GM12872 (cell line): ENCODE measurements around the gene PLSCR3.

Experiments used
- TF ChIP-seq, protein P1 (sequence below): IDR thresholded peaks from 3 replicates; pipeline ENCODE4 v1.5.1; 2011; ENCODE audit warnings: low read depth, mild to moderate bottlenecking, low read length, moderate library complexity; ENCODE audit not compliant: insufficient read depth

PLSCR3 gene

GRCh38 chr17:7404737-7405349 lies 10.5 kb upstream of the PLSCR3 start:
- TF ChIP-seq, protein P1, sequence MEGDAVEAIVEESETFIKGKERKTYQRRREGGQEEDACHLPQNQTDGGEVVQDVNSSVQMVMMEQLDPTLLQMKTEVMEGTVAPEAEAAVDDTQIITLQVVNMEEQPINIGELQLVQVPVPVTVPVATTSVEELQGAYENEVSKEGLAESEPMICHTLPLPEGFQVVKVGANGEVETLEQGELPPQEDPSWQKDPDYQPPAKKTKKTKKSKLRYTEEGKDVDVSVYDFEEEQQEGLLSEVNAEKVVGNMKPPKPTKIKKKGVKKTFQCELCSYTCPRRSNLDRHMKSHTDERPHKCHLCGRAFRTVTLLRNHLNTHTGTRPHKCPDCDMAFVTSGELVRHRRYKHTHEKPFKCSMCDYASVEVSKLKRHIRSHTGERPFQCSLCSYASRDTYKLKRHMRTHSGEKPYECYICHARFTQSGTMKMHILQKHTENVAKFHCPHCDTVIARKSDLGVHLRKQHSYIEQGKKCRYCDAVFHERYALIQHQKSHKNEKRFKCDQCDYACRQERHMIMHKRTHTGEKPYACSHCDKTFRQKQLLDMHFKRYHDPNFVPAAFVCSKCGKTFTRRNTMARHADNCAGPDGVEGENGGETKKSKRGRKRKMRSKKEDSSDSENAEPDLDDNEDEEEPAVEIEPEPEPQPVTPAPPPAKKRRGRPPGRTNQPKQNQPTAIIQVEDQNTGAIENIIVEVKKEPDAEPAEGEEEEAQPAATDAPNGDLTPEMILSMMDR, result no peak

DNA sequence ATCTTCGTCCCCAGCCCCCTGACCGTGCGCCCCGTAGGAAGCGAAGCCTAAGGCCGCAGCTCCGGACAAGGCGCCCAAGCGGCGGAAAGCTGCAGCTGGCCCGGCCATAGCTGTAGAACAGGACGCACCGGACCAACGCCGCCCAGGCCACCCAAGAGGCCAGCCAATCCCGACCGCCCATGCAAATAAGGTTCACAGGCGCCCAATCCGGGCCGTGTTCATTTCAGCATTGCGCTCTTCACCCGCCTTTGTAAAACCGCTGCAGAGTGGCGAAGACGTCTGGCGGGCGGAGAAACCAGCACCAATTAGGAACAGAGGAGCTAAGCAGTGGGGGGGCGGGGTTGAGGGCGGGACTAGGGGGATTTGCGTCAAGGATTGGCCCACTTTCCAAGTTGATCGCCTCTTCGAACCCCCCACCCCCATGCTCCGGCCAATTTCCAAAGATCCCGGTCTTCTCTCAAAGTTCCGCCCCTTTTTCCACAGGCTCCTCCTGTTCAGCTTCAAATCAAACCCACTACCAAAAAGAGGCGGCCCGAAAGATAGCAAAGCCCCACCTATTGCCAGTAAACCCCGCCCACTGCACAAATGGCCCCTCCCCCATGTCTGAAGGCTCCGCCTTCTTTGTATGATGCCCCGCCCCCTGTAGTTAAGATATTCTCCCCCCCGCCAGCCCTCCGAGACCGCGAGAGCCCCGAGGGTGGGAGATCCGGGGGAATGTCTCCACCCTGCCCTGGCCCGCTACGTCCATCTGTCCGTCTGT lies 9.8 kb upstream of the PLSCR3 start, which contains the start of gene TMEM256:
TSS of gene TMEM256 (minus strand) at position 121 of the 760 bp plus-strand sequence. CDS start at position 108, 13 bp downstream.
- TF ChIP-seq, protein P1, result no peak

- TF ChIP-seq, protein P1, result no peak
These were observed 9.3 kb upstream of the PLSCR3 start for GRCh38 chr17:7403727-7403976.

- TF ChIP-seq, protein P1, result no peak
These were observed 8.9 kb upstream of the PLSCR3 start for GRCh38 chr17:7403043-7403726.

DNA sequence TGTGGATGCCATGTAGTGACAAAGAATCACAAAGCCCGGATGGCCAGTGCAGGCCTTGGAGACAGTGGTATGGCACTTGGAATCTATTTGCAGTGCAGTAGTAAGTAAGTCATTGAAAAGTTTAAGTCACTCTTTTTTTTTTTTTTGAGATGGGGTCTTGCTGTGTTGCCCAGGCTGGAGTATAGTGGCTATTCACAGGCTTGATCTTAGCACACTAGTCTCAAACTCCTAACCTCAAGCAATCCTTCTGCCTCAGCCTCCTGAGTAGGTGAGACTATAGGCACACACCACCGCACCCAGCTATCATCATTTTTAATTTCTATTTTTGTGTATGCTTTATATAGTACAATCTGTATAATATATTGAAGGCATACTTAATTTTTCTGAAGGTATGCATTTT lies 4.3 kb upstream of the PLSCR3 start:
- TF ChIP-seq, protein P1, result no peak

DNA sequence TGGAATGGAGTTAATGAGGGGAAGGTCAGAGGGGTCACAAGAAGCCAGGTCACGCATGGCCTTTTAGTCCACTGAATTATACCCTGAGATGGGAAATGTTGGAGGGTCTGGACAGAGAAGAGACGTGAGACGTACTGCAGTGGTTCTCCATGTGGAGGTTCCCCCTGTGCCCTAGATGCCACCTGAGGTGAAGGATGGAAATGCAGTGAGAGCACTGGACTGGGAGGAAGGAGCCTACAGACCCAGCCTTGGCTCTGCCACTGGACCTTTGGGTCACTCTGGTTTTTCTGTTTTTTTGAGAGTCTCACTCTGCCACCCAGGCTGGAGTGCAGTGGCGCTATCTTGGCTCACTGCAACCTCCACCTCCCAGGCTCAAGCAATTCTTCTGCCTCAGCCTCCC lies 1.8 kb upstream of the PLSCR3 start:
- TF ChIP-seq, protein P1, result 0 out of 3 replicates have a peak, but pooled peaks have one; percentile 5

DNA sequence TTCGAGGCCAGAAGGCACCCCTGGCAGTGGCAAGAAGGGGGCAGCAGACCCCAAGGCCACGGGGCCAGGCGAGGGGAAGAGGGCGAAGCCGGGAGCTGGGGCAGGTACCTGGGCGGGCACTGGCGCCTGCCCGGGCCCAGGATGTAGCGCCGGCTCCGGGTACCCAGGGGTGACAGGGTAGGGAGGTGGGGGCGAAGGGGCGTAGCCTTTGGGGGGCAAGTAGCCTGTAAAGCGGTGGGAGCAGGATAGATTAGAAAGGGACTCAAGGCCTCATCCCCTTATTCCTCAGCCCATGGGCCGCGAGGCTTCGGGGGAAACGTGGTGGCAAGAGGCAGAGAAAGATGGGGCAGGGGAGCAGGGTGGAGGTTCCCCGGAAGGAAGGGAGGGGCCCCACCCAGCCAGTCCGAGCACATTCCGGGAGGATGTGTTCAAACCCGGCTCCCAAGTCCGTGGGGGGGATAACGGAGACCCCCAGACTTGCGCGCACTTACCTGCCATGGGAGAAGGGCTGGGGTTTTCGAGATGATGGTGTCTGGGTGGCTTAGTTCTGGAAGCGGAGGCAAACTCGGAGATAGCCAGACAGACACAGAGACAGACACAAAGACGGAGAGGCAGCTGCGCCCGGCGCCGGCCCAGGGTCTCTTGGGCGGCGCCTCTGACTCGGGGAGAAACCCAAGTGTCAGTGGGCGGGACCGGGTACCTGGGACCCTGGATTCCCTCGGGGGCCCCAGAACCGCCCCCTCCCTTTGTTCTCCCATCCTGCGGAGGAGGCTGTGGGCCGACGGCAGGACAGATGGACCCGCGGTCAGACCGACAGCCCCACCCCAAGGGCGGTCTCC lies 493 bp downstream of the PLSCR3 start:
- TF ChIP-seq, protein P1, result 0 out of 3 replicates have a peak, but pooled peaks have one; percentile 6
